AG09319 (cell line): Measurements from ENCODE around the gene ZFYVE21.

ENCODE experiments used
- DNase-seq: peaks from one replicate; pipeline ENCODE4 v3.0.0-alpha.2; 2010; ENCODE audit warnings: low read depth; ENCODE audit errors: extremely low read depth
- CTCF ChIP-seq: IDR thresholded peaks from 2 replicates; pipeline ENCODE4 v1.5.1; 2011; ENCODE audit warnings: low read depth, mild to moderate bottlenecking, inconsistent platforms, low read length, moderate library complexity

ZFYVE21 gene

GRCh38 chr14:103731916-103732867 is 16.6 kb downstream of the ZFYVE21 start:
- no peak for DNase-seq

GRCh38 chr14:103732868-103733620 is 17.4 kb downstream of the ZFYVE21 start:
- TF ChIP-seq CTCF = no peak
- no peak for DNase-seq

More at GRCh38 chr14:103731916-103732867, 16.6 kb downstream of the ZFYVE21 start:
- no peak for TF ChIP-seq CTCF

GRCh38 chr14:103733651-103734050 is 18.0 kb downstream of the ZFYVE21 start:
- no peak for DNase-seq
- TF ChIP-seq CTCF = no peak

GRCh38 chr14:103734081-103734888 is 18.7 kb downstream of the ZFYVE21 start:
- DNase-seq = no peak
- no peak for TF ChIP-seq CTCF

GRCh38 chr14:103735022-103735421 is 19.4 kb downstream of the ZFYVE21 start:
- TF ChIP-seq CTCF = no peak
- DNase-seq = no peak

- no peak for DNase-seq
- TF ChIP-seq CTCF = no peak
Measured at GRCh38 chr14:103735439-103735814, 19.8 kb downstream of the ZFYVE21 start.
